Breast epithelium (tissue), 3 donors: Measurements from ENCODE around the gene SORBS1.

Source experiments
- POLR2A ChIP-seq: fragments of 450-650 bp; IDR thresholded peaks from one replicate; pipeline ENCODE4 v1.6.1; 2016; ENCODE audit warnings: antibody characterized with exemption, mild to moderate bottlenecking, moderate library complexity
- POLR2AphosphoS5 ChIP-seq, 3 donors: sonication (generic); formaldehyde crosslinking; IDR thresholded peaks; one replicate each; pipeline ENCODE4 v1.6.1; 2017; ENCODE audit warnings: antibody characterized with exemption in 3 of 3
- TF ChIP-seq, protein P1 (sequence below), 3 donors: fragments of 450-650 bp; IDR thresholded peaks; one replicate each; pipeline ENCODE4 v1.5.1; 2016 to 2017; ENCODE audit warnings: antibody characterized with exemption in 3 of 3, mild to moderate bottlenecking in 3 of 3, moderate library complexity in 3 of 3

- TF ChIP-seq, protein P1, sequence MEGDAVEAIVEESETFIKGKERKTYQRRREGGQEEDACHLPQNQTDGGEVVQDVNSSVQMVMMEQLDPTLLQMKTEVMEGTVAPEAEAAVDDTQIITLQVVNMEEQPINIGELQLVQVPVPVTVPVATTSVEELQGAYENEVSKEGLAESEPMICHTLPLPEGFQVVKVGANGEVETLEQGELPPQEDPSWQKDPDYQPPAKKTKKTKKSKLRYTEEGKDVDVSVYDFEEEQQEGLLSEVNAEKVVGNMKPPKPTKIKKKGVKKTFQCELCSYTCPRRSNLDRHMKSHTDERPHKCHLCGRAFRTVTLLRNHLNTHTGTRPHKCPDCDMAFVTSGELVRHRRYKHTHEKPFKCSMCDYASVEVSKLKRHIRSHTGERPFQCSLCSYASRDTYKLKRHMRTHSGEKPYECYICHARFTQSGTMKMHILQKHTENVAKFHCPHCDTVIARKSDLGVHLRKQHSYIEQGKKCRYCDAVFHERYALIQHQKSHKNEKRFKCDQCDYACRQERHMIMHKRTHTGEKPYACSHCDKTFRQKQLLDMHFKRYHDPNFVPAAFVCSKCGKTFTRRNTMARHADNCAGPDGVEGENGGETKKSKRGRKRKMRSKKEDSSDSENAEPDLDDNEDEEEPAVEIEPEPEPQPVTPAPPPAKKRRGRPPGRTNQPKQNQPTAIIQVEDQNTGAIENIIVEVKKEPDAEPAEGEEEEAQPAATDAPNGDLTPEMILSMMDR (IDR thresholded peaks at IDR 0.05) = no peak
- TF ChIP-seq POLR2AphosphoS5 (IDR thresholded peaks at IDR 0.05) (no peak), POLR2A (no peak)
Observed at GRCh38 chr10:95395947-95396449, 165.2 kb downstream of the SORBS1 start.
